CD4-positive, alpha-beta T cell treated with Interleukin-1 beta for 1 hour (primary cell): ENCODE measurements around the gene ISM1.
A peak's percentile ranks its signal among the peaks of the same experiment; 100 is the strongest.

Source experiments
- DNase-seq, 2 donors: peaks; one replicate each; pipeline ENCODE4 v3.0.0-alpha.2; 2020 to 2022

Gene ISM1

DNA sequence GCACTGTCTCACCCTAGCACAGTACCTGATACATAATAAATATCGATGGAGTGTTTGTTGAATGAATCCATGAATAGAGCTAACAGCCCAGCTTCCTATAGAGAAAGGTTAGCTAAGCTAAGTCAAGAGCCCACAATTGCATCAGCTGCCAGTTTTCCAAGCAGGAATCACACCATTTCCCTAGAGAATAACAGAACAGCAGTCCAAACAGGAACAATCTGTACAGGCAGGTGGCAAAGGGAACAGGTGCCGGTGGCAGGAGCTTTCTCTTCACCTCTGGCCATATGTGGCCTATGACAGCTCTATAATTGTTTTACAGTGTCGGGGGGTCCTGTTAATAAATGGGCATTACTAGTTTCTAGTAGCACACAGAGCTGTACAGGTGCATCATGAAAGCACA is 38.8 kb downstream of the ISM1 start:
- DNase-seq: no peak

GRCh38 chr20:13260650-13261279 is 39.7 kb downstream of the ISM1 start:
- no peak for DNase-seq

GRCh38 chr20:13261460-13262301 is 40.6 kb downstream of the ISM1 start:
- DNase-seq: peak; percentile 44 to 64

DNA sequence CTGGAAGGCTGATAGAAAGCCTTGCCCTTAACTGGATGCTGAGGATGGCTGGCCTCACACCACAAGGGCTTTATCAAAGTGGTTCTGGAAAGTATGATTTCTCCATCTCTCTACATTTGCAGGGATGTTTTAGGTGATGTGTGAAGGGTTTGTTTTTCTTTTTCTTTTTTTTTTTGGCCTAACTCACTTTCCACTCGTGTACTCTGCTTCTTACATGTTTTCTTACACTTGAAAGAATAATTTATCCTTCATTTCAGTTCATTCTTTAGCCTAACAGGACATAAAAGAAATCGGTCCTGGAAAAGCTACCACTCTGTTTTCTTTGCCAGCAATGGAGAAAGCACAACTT is 41.2 kb downstream of the ISM1 start:
- no peak for DNase-seq

DNA sequence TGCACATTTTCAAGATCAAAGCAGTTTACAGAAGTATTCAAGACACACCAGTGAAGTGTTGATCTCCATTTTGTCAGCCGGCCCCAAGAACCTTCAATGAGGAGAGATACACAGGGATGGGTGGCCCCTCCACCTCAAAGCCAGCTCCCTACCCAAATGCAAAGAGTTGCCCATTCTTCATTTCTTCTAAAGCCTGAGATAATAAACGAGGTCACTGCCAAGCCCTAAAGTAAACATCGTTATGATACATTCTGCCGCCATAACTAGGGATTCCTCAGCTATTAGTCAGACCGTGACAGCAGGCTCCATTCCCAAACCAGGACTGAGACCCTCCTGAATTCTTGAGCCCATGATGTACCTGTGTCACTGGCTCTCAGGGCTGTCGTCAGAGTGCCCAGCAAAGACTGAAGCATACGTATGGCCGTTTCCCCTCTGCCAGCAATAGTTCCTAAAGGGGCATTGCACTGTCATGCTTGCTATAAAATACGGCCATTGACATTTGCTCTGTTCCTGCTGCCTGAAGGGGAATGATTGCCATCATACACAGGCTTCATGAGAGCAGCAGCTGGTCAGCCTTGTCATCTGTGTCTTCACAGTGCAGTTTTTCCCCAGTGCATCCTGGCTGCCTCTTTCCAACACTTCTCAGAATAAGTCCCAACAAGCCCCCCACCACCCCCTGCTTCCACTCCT is 41.7 kb downstream of the ISM1 start:
- DNase-seq: no peak

DNA sequence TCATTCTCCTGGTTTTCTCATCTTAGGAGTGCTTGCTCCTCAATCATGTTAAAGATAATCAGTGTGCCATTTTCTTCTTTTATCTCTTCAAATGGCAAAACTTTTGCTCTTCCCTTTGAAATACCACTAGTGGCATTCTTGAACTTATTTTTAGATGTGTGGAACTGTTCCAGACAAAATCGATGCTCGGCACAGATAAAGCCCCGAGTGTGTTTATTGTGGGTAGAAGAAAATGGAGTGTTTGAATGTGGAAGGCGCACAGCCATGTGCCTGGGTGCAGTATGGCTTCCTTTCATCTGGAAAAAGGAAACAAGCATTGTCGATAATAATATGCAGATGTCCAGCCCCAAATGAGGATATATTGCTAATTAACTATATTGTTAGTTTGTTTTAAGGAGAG is 42.4 kb downstream of the ISM1 start:
- no peak for DNase-seq

DNA sequence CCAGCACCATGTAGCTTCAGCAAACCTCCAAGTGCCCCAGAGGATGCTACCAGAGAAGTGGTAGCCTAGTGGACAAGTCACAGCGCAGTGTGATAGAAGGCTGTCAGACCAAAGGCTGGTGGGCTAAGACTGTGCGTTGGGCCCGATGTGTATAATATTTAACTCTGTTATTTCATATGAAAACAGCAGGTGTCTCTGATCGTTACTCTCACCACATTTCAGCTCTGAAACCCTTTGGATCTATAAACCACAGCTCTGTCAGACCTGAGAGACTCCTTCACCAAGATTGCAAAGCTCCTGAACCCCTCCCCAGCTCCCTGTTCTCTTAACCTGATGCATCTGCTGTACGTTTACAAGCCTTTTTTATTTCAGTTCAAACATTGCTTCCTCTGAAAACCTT is 43.8 kb downstream of the ISM1 start:
- DNase-seq: no peak

- DNase-seq: no peak
These were observed 44.9 kb downstream of the ISM1 start for GRCh38 chr20:13265941-13266340.

GRCh38 chr20:13267231-13267630 is 46.2 kb downstream of the ISM1 start:
- DNase-seq: no peak

DNA sequence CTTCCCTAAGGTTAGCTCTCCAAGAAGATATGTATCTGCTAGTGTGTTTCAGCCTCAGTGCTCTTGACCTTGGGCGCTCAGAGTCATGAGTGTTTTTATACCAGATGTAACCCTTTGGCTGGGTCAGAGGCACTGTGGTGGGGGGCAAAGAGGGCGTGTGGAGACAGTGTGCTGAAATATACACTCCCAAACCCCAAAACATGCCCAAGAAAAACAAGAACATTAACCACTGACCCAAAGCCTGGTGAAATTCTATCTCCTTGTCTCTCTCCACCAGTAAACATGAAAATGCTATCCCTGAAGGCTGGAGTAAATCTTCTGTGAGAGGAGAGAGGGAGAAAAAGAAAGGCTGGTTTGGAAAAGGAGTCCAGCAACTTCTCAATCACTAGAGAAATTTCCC is 47.9 kb downstream of the ISM1 start:
- DNase-seq: no peak

- no peak for DNase-seq
These were observed 49.1 kb downstream of the ISM1 start for GRCh38 chr20:13270211-13270610.

DNA sequence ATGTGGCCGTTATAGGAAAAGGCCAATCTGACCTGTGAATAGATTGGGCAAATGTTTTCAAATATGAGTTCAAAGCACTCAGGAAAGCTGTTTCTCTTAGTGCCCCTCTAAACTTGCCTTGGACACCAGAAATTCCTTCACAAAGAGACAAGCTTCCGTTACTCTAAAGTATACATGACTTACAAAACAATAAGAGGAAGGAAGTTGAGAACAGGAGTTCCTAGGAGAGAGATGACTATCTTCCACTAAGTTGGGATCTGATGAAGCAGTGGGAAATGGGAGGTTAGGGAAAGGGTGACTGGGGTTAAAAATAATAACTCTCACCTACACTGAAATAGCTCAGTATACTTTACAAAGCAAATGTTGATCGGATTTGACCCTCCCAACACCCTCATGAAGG is 50.0 kb downstream of the ISM1 start:
- DNase-seq: no peak

GRCh38 chr20:13271977-13272975 is 51.2 kb downstream of the ISM1 start:
- no peak for DNase-seq

- DNase-seq: no peak
These were observed 53.3 kb downstream of the ISM1 start for GRCh38 chr20:13274275-13274861.

- no peak for DNase-seq
These were observed 56.0 kb downstream of the ISM1 start for GRCh38 chr20:13276945-13277541.

DNA sequence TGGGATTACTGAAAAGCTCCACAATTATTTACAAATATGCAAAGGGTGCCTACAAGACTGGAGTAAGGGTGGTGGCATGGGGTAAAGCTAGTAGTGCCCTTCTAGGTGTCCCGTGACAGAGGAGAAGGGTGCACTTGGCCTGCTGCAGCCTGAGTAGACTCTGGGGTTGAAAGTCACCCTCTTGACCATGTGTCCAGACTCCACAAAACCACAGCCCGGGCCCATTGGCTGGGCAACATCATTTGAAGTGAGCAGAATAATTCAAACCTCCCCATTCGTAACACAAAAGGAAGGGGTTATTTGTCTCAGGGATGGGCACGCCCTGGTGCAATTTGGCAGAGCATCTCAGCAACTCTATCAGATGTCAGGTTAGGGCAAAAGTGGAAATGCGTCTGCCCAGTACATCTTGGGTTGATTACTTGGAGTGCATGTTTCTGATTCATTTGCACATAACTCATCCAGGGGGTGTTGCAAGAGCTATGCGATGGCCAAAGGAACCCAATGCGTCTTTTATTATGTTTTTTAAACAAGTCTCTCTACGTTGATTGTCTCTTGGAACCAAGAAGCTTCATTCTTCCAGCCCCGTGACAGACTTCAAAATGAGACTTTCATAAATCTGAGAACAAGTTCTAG is 56.7 kb downstream of the ISM1 start:
- DNase-seq: no peak

DNA sequence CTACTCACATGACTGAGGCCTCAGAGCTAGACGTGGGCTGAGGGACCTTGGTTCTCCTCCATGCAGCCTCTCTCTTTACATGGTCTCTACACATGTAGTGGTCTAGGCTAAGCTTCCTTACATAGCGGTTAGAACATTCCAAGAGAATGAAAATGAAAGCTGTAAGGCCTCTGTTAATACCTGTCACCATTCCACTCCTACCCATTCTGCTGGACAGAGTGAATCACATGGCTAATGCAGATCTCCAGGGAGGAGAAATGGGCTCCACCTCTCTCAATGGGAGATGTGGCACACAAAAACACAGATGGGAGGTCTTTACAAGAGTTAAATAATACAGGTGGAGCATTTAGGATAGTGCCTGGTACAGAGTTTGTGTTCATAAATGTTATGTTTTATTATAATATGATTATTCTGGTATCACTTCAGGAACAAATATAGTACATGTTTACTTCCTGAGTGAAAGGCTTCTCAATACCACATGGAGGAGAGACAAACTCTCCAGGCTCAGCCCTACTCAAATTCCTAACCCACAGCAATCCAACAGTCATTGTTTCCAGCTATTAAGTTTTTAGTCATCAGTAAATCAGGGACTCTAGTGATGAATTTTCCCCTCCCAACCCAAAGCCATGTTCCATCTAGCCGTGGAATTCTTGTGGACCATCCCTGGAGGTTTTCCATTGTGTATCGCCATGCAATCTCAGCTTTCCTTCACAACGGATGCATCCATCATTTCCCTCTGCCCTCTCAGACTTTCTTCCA is 57.9 kb downstream of the ISM1 start:
- no peak for DNase-seq

DNA sequence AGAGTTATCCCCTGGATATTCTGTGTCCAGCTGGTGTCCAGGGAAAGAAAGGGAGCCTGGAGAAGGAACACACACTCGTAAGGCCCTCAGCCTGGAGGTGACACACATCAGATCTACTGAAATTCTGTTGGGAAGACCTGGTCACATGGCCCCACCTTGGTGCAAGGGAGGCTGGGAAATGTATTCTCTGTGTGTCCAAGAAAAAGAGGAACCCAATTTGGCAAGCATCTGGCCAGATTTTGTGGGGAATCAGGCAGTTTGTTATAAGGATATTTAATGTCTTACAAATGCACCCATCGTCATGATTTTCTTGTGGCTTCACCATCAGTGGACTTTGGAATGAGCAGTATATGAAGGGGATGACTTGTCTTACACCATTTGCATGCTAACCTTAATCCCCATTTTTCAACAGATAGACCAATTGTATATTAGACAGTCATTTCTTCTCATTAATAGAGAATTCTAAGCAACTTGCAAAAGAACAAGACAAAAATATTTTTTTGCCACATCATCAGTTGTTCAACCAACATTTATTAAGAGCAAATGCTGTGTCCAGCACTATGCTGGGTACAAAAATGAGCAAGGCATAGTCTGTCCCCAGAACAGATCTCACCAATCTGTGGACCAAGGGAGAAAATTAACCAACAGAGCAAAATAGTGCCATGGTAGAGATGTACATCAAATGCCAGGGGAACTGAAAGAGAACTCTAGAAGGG is 59.7 kb downstream of the ISM1 start:
- DNase-seq: no peak

DNA sequence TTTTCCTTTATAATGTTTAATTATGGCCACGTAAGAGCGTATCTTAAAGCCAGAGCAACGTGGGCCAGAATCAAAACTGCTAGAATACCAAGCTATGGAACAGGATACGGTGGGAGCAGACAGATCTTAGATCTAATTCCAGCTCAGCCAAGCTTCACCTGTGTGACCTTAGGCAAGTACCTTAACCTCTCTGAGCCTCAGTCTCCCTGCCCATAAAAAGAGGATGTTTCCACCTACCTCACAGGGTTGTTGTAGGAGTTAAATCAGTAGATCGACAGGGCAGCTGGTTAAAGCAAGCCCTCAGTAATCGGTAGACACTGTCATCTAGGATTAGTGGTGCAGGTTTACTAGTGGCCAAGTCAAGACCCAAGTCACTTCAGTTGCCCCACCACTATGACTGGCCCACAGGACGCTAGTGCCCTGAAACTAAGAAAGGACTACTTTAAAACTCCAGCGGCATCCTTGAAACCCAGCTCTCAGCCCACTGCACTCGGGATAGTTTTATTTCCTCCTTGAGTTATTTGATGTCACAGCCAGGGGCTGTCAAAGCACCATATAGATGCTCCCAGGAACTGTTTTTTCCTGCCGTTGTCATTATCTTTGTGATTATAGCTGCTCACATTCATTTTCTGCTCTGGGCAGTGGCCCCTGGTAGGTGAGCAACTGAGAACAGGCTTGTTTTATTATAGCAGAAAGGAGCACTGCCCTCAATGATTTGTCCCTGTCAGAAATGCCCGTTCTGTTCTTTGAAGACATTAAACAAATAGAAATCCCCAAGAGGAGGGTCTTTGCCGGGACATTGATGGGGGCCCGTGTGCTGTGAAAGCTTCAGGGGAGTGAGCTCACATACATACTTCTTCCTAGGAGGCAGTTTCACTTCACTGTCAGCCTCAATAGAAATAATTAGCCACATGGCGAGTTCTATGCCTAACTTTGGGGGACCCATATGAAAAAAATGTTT is 63.1 kb downstream of the ISM1 start:
- no peak for DNase-seq
